GM12875 (cell line): ENCODE results near the gene POLR1C.

Experiments used
- H3K4me3 ChIP-seq: one replicate; pipeline ENCODE4 v1.5.1; 2011; ENCODE audit warnings: low read depth, low read length, control low read depth
- TF ChIP-seq, protein P1 (sequence below): IDR thresholded peaks from 2 replicates; pipeline ENCODE4 v1.5.1; 2011; ENCODE audit warnings: low read depth, mild to moderate bottlenecking, control low read depth, inconsistent platforms, low read length, moderate library complexity, borderline replicate concordance; ENCODE audit not compliant: insufficient read depth

The POLR1C gene

DNA sequence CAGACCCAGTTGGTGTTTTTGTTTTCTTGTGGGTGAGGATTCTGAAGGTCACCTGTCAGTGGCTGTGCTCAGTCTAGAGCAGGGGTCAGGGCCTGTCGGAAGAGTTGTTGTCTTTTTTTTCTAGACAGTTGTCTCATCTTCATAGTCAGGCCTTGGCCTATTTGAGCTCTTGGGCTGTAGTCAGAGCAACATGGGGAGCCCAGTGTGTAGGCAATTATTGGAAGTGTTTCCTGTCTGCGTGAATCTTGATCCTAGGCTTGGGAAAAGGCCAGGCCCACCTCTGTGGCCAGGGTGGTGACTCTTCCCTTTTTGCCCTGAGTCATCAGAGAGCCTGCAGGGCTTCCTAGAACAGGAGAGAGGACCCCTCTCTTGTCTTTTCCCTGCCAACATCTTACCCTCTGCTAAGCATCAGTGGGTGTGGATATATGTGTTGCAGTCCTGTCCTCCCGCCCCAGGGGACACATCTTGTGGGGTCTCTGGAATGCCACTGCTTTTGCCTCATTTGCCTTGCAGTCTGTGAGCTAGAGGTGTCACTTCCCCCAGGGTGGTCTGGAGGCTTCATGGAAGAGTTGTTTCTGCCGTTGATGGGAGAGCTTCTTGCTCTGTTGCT lies 28.1 kb upstream of the POLR1C start:
- TF ChIP-seq, protein P1, sequence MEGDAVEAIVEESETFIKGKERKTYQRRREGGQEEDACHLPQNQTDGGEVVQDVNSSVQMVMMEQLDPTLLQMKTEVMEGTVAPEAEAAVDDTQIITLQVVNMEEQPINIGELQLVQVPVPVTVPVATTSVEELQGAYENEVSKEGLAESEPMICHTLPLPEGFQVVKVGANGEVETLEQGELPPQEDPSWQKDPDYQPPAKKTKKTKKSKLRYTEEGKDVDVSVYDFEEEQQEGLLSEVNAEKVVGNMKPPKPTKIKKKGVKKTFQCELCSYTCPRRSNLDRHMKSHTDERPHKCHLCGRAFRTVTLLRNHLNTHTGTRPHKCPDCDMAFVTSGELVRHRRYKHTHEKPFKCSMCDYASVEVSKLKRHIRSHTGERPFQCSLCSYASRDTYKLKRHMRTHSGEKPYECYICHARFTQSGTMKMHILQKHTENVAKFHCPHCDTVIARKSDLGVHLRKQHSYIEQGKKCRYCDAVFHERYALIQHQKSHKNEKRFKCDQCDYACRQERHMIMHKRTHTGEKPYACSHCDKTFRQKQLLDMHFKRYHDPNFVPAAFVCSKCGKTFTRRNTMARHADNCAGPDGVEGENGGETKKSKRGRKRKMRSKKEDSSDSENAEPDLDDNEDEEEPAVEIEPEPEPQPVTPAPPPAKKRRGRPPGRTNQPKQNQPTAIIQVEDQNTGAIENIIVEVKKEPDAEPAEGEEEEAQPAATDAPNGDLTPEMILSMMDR, result no peak
- H3K4me3 ChIP-seq, result no peak overlapping the region

DNA sequence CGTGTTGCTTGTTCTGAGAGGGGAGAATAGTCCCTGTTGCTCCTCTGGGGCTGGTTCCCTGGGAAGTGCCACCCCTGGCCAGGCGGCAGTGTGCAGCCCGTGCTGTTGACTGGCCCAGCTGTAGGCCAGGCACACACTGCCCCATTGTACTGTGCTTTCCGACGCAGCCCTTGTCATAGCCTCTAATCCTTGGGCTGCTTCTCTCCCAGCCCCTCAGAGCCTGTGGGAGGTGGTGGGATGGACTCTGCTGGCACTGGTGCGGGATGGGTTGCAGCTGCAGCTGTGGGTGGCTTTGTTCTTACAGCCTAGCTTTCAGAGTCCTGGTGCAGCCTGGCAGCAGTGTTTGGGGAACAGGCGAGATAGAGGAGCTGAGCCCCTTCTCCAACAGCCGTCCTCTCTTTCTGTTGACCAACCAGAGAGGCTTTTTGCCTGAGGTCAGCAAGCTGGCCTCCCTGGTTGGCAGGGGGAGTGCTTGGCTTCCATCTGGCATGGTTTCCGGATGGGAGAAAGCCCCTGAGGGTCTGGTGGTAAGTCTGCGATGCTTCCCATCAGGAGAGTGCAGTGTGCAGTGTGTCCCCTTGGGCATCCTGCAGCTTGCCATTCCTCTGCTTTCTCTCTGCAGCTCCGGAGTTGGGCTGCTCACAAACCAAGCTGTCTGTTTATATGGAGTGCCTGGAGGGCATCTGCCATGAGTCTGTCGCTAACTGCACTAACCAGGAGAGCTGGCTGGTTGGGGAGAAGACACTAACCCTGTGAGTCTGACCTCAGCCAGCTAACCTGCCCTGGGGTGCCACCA lies 27.4 kb upstream of the POLR1C start:
- TF ChIP-seq, protein P1, result no peak
- no peak overlapping the region for H3K4me3 ChIP-seq

DNA sequence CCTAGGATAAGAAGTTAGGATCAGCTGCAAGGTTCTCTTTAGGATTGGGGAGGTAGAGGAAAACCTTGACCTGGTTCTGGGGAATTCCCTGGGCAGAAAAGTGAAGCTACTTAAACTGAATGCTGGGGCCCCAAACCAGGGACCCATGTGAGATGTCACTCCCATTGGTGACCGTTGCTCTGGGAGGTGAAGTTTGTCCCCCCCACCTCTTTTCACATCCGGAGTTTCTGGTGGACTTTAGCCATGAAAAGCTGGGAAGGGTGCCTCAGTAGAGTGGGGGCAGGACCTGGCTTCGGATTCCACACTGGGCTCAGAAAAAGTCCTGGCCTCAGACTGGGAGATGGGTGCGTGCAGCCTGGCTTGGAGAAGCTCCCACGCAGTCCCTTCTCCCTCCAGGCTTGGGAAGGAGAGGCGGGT lies 26.4 kb upstream of the POLR1C start:
- TF ChIP-seq, protein P1, result no peak
- H3K4me3 ChIP-seq, result no peak overlapping the region

DNA sequence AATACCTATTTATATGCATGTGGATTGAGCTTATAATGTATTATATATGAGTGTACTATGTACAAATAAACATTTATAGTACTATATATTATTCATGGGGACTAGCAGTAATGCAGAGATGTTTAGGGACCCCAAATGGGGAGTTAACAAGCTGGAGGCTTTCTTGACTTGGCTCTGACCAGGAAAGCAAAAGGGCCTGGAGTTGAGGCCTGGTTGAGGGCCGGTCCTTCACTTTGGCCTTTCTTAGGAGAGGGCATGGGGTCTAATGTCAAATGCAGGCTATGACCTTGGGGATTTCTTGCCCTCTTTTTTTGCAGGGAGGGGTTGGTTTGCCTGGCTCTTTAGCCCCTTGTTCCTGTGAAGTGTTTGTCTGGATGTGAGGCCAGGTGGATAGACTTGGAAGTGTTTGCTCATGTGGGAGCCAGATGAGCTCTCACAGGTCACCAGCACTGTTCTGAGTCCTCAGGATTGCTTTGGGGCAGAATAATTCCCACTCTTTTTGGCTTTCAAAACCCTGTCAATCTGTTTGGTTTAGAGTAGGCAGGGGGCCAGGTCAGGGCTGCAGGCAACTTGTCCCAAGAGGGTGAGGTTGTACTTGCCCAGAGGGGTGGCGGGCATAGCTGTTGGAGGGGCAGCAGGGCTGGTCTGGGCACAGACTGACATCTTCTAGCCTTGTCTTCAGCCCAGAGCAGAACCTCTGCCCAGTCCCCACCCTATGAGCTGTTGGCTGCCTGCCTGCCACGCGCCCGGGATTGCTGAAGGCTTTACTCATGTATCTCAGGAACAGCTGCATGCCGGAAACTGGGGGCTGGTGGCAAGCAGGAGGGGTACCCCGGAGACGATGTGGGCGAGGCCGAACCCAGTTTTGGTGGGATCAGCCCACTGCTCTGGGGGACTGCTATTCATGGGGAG lies 24.9 kb upstream of the POLR1C start:
- TF ChIP-seq, protein P1, result no peak
- no peak overlapping the region for H3K4me3 ChIP-seq

DNA sequence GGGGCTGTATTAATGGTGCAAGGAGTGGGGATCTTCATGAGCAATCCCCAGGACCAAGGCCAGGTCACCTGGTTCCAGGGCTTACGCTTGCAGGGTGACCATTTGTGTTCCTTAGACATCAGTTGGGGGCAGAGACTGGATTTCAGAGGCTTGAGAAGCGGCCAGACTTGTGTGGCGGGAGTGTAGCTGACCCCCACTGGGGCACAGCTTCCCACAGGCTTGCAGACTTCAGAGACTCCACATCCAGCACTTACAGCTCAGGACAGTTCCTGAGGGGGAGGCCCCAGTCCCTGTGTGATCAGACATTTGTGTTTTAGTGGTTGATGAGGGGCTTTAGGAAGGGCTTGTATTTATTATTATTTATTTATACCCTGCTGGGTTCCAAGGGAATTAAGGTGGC lies 24.2 kb upstream of the POLR1C start:
- no peak overlapping the region for H3K4me3 ChIP-seq
- TF ChIP-seq, protein P1, result no peak

DNA sequence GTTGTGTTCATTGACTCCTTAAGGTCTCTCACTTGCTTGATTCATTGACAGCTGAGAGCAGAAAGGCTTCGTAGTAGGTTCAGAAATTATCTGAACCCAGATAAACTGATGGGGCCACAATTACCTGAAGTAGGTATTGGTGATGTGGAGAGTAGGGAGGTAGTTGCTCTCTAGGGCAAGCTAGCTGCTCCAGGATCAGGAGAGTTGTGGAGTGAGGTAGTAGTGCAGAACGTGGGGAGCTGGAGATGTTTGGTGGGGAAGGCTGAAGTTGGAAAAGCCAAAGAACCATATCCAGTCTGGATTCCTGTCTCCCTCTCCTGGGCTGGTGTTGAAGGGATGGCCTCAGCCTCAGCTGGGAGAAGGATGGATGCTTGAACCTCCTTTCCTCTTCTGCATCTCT lies 23.7 kb upstream of the POLR1C start:
- H3K4me3 ChIP-seq, result no peak overlapping the region
- TF ChIP-seq, protein P1, result no peak
